HG02870 (cell line): ENCODE data around the gene ZNF236.

Experiments
- ATAC-seq: cut with Tn5 transposase; IDR thresholded peaks from one replicate; pipeline ENCODE4 v1.9.1; 2021; ENCODE audit warnings: mild to moderate bottlenecking, moderate library complexity; ENCODE audit not compliant: unreplicated experiment

The ZNF236 gene

DNA sequence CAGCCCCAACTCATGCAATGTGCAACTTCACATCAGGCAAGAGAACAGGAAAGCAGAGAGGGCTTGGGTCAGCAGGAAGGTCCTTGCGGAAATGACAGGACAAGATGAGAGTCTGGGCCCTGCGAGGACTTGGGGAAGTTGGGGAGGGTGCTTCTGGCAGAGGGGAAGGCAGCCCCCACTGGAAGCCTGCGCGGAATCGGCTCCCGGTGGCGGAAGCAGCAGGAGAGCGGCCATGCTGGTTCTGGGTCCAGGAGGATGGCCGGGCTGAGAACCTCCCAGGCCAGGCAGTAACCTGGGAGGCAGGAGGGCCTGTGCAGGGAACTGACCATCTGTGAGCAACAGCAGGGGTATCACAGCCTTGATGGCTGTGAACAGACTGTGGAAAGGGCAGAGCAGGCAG lies 197.3 kb downstream of the ZNF236 start:
- ATAC-seq: no peak
